Fibroblast of mammary gland (primary cell): Measurements from ENCODE around the gene HACD1.
A peak's percentile ranks its signal among the peaks of the same experiment; 100 is the strongest.

Source experiments
- DNase-seq: peaks from one replicate; pipeline ENCODE4 v3.0.0-alpha.2; 2010; ENCODE audit warnings: low read depth
- H3K4me3 ChIP-seq: 2 replicates; pipeline ENCODE4 v1.5.1; 2011; ENCODE audit warnings: low read depth, mild to moderate bottlenecking, low read length, moderate library complexity; ENCODE audit not compliant: control insufficient read depth
- CTCF ChIP-seq: conservative IDR thresholded peaks from 2 replicates; pipeline ENCODE4 v1.5.1; 2011; ENCODE audit warnings: low read depth, low read length, inconsistent platforms; ENCODE audit not compliant: control insufficient read depth, insufficient read depth

The HACD1 gene

GRCh38 chr10:17562614-17563013, 54.6 kb downstream of the HACD1 start:
- no peak for TF ChIP-seq CTCF
- DNase-seq: peak; percentile 79
- H3K4me3 ChIP-seq: no peak overlapping the region

GRCh38 chr10:17561111-17561510, 56.1 kb downstream of the HACD1 start:
- no peak for TF ChIP-seq CTCF
- DNase-seq: peak; percentile 16
- H3K4me3 ChIP-seq: no peak overlapping the region

- no peak for DNase-seq
- TF ChIP-seq CTCF: no peak
- H3K4me3 ChIP-seq: no peak overlapping the region
Observed at GRCh38 chr10:17557459-17557858, 59.7 kb downstream of the HACD1 start.

GRCh38 chr10:17548770-17549169, 68.4 kb downstream of the HACD1 start:
- DNase-seq: peak; percentile 38
- no peak for TF ChIP-seq CTCF

GRCh38 chr10:17548162-17548561, 69.0 kb downstream of the HACD1 start:
- TF ChIP-seq CTCF: no peak
- DNase-seq: peak; percentile 23
- no peak overlapping the region for H3K4me3 ChIP-seq

More at GRCh38 chr10:17548770-17549169, 68.4 kb downstream of the HACD1 start:
- H3K4me3 ChIP-seq: no peak overlapping the region

GRCh38 chr10:17547060-17547459, 70.1 kb downstream of the HACD1 start:
- TF ChIP-seq CTCF: no peak
- no peak overlapping the region for H3K4me3 ChIP-seq
- DNase-seq: no peak

- H3K4me3 ChIP-seq: no peak overlapping the region
- peak; percentile 65 for DNase-seq
- TF ChIP-seq CTCF: no peak
Observed at GRCh38 chr10:17544465-17544864, 72.7 kb downstream of the HACD1 start.
